Thoracic aorta (tissue), 2 donors: ENCODE measurements around the gene TMEM30B. TPM values are rescaled to one million over a fixed set of nuclear protein-coding genes. Genes with fewer than 3 reads are reported as not detected.
"Not testable (repeated sequence)": the region's sequence is repeated elsewhere in the genome, so short reads cannot be mapped to it uniquely, and the experiment has no call there.

ENCODE experiments used
- ATAC-seq: fragments of 150-250 bp; one replicate; pipeline ENCODE4 v1.8.0; 2017; ENCODE audit warnings: low read depth; ENCODE audit not compliant: insufficient number of reproducible peaks, low FRiP score
- DNase-seq: peaks from one replicate; pipeline ENCODE4 v3.0.0-alpha.2; 2020; ENCODE audit warnings: low spot score
- H3K27ac ChIP-seq, 2 donors: fragments of 200-600 bp; sonication (generic); 1 replicate in 1 of 2; 2 replicates in 1 of 2; pipeline ENCODE4 v1.5.1; 2016; ENCODE audit warnings: mild to moderate bottlenecking in 2 of 2, moderate library complexity in 2 of 2
- H3K27me3 ChIP-seq: fragments of 200-600 bp; sonication (generic); replicated peaks from 2 replicates; pipeline ENCODE4 v1.6.0; 2016; ENCODE audit warnings: mild to moderate bottlenecking; ENCODE audit not compliant: insufficient read depth
- H3K36me3 ChIP-seq: fragments of 200-600 bp; sonication (generic); one replicate; pipeline ENCODE4 v1.5.1; 2016
- H3K4me1 ChIP-seq, 2 donors: fragments of 200-600 bp; sonication (generic); 1 replicate in 1 of 2; 2 replicates in 1 of 2; pipeline versions ENCODE4 v1.5.1 to v1.6.0; 2016; ENCODE audit warnings: low read depth in 2 of 2, mild to moderate bottlenecking in 1 of 2; ENCODE audit not compliant: control insufficient read depth in 1 of 2
- H3K4me3 ChIP-seq: fragments of 200-600 bp; sonication (generic); 2 replicates; pipeline ENCODE4 v1.5.1; 2016; ENCODE audit warnings: mild to moderate bottlenecking
- H3K9me3 ChIP-seq: fragments of 200-600 bp; sonication (generic); 2 replicates; pipeline ENCODE4 v1.5.1; 2016
- total RNA-seq, 2 donors: library from RNA; depleted of rRNA; stranded (reverse); fragments of >200 nt; gene quantifications; one replicate each; pipeline versions ENCODE4 v1.1.0 to v1.2.3, GENCODE V29; 2016
- TF ChIP-seq, protein P1 (sequence below): fragments of 200-600 bp; sonication (generic); IDR thresholded peaks from one replicate; pipeline ENCODE4 v1.5.1; 2019; ENCODE audit warnings: antibody characterized with exemption

Gene TMEM30B
- total RNA-seq, 2 donors from 2014 or later: 46.9 to 51.0 TPM

DNA sequence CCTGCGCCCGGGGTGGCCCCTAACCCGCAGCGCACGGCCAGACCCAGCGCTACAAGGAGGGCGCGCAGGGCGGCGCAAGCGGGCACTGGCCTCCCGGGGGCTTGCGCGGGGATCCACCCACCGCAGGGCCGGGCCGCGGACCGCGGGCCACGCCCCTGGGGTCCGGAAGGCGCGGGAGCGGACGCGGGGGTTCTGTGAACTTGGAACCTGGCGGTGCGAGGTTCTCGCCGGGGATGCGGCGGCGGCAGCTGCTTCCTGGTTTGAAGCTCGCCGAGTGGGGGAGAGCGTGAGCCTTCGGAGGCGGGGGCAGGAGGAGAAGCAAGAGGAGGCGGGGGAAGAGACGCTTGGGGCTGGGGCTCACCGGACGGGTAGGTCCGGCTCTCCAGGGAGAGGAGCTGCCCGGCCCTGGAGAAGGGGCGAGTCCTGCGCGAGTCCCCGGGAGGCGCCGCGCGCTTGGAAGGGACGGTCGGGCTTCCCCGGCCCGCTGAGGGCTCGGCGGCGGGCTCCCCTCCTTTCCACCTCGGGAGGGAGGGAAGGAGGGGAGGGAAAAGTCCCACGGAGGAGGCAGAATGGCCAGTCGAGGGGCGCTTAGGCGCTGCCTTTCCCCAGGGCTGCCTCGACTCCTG lies 40.4 kb upstream of the TMEM30B start, which contains the start of gene PRKCH:
Gene PRKCH (plus strand): TSS at position 195 of the 626 bp plus-strand sequence. CDS start 523 bp downstream, outside the sequence.
- DNase-seq (no peak), ATAC-seq (no peak)
- H3K27ac ChIP-seq: peak within 1 kb of the TSS in 1 of 2 donors; percentile 21
- no peaks in the 10 kb centered on the region for H3K27me3 ChIP-seq
- H3K36me3 ChIP-seq: no peaks in the 10 kb centered on the region
- TF ChIP-seq, protein P1, sequence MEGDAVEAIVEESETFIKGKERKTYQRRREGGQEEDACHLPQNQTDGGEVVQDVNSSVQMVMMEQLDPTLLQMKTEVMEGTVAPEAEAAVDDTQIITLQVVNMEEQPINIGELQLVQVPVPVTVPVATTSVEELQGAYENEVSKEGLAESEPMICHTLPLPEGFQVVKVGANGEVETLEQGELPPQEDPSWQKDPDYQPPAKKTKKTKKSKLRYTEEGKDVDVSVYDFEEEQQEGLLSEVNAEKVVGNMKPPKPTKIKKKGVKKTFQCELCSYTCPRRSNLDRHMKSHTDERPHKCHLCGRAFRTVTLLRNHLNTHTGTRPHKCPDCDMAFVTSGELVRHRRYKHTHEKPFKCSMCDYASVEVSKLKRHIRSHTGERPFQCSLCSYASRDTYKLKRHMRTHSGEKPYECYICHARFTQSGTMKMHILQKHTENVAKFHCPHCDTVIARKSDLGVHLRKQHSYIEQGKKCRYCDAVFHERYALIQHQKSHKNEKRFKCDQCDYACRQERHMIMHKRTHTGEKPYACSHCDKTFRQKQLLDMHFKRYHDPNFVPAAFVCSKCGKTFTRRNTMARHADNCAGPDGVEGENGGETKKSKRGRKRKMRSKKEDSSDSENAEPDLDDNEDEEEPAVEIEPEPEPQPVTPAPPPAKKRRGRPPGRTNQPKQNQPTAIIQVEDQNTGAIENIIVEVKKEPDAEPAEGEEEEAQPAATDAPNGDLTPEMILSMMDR: no peak
- H3K9me3 ChIP-seq: no peaks in the 10 kb centered on the region
- H3K4me3 ChIP-seq: peak within 1 kb of the TSS; percentile 83
- peaks cover 0 to 17% of the 10 kb centered on the region in 2 donors for H3K4me1 ChIP-seq

DNA sequence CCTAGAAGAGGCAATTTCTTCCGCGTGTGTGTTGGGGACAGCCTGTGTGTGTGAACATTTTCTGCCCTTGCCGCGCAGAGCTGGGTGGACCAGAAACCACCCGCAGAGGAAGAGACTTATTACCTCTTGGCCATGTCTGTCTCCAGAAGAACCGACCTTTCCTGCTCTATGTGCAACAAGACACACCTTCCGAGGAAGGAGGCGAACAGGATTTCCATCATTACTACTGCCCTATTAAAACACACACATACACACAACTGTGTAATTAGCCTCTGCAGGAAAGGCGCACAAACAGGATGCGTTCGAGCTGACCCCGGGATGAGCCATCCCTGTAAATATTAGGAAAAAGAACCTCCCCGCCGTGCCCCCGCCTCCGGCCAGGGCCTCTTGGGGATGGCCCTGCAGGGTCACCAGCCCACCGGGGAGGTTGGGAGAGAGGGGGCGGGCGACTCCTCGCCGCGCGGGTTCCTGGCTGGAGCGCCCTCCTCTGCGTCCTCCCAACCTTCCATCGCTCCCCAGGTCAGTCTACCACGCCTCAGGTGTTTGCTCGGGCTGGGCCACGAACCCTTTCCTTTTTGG lies 39.8 kb upstream of the TMEM30B start:
- H3K36me3 ChIP-seq: no peaks in the 10 kb centered on the region
- DNase-seq (no peak), ATAC-seq (no peak)
- no peaks in the 10 kb centered on the region for H3K27me3 ChIP-seq
- H3K4me3 ChIP-seq: peak overlapping the region; percentile 83
- no peak overlapping the region for H3K27ac ChIP-seq
- H3K4me1 ChIP-seq: peaks cover 0 to 17% of the 10 kb centered on the region in 2 donors
- no peaks in the 10 kb centered on the region for H3K9me3 ChIP-seq
- TF ChIP-seq, protein P1: no peak

DNA sequence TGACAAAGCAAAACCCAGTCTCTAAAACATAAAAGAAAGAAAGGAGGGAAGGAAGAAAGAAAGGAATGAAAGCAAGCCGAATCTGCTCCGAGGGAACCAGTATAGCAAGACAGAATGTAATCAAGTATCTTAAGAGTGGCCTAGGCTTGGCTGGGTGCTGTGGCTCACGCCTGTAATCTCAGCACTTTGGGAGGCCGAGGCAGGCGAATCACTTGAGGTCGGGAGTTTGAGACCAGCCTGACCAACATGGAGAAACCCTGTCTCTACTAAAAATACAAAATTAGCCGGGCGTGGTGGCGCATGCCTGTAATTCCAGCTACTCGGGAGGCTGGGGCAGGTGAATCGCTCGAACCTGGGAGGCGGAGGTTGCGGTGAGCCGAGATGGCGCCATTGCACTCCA lies 39.0 kb upstream of the TMEM30B start:
- not testable (repeated sequence) for H3K36me3 ChIP-seq, H3K27ac ChIP-seq, H3K9me3 ChIP-seq, ATAC-seq, DNase-seq, H3K4me3 ChIP-seq, H3K27me3 ChIP-seq
- peaks cover 0 to 17% of the 10 kb centered on the region in 2 donors for H3K4me1 ChIP-seq

DNA sequence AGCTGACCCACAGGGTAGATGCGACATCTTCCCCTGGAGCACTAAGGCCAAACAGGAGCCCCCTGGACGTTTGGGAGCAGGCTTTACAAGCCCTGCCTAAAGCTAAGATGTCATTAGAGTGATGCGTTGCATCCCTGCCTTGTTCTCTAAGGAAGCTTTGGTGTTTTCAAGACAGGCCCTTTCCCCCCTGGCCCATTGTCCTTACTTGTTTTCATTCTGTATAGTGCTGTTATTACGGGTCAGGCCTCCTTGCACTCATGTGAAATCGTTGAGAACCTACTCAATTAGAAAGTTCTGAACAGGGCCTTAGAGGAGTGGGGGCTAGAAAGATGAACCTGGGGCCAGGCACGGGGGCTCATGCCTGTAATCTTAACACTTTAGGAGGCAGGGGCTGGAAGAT lies 38.6 kb upstream of the TMEM30B start:
- no peak overlapping the region for H3K4me3 ChIP-seq

DNA sequence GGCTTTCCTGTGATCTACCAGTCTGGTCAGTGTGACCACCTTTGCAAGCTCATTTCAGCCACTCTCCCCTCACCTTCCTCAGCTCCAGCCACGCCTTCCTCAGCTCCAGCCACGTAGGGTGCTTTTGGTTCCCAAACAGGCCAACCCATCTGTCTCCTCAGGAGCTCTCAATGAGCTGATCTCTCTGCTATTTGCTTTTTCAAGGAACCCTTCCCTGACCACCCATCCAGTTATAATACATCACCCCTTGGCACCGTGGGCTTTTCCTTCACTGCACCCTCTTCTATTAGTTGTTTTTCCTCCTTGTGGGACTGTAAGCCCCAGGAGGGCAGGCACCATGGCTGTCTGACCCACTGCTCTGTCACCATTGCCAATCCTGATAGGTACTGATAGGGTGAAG lies 37.9 kb upstream of the TMEM30B start:
- ATAC-seq (no peak), DNase-seq (no peak)
- Histone ChIP-seq H3K9me3 (no peaks in the 10 kb centered on the region), H3K27me3 (no peaks in the 10 kb centered on the region), H3K4me3 (no peak overlapping the region), H3K27ac (no peak overlapping the region), H3K36me3 (no peaks in the 10 kb centered on the region), H3K4me1 (peaks cover 0 to 17% of the 10 kb centered on the region in 2 donors)
- TF ChIP-seq, protein P1: no peak

More for the DNA sequence above, 38.6 kb upstream of the TMEM30B start:
- H3K4me1 ChIP-seq: peaks cover 0 to 17% of the 10 kb centered on the region in 2 donors
- TF ChIP-seq, protein P1: no peak
- H3K9me3 ChIP-seq: no peaks in the 10 kb centered on the region
- no peak overlapping the region for H3K27ac ChIP-seq
- no peaks in the 10 kb centered on the region for H3K27me3 ChIP-seq
- DNase-seq (no peak), ATAC-seq (no peak)
- no peaks in the 10 kb centered on the region for H3K36me3 ChIP-seq
